Thyroid gland (tissue), 4 donors: ENCODE data around the gene GRIK4. TPM values are rescaled to one million over a fixed set of nuclear protein-coding genes. Genes with fewer than 3 reads are reported as not detected.

ENCODE experiments used
- DNase-seq, 2 donors: peaks; one replicate each; pipeline ENCODE4 v3.0.0-alpha.2; 2019
- H3K27ac ChIP-seq, 3 donors: fragments of 200-600 bp; sonication (generic); 1 replicate in 2 of 3; 2 replicates in 1 of 3; pipeline ENCODE4 v1.5.1; 2016 to 2019; ENCODE audit warnings: mild to moderate bottlenecking in 1 of 3, moderate library complexity in 1 of 3
- H3K27me3 ChIP-seq: fragments of 200-600 bp; sonication (generic); one replicate; pipeline ENCODE4 v1.5.1; 2019
- H3K36me3 ChIP-seq, 2 donors: fragments of 200-600 bp; sonication (generic); one replicate each; pipeline ENCODE4 v1.5.1; 2016 to 2019
- H3K4me1 ChIP-seq, 2 donors: fragments of 200-600 bp; sonication (generic); one replicate each; pipeline ENCODE4 v1.5.1; 2017 to 2019
- H3K4me3 ChIP-seq, 3 donors: fragments of 200-600 bp; sonication (generic); replicated peaks in 1 of 3; 1 replicate in 2 of 3; 2 replicates in 1 of 3; pipeline ENCODE4 v1.5.1; 2016; ENCODE audit warnings: mild to moderate bottlenecking in 1 of 3
- H3K9me3 ChIP-seq: fragments of 200-600 bp; sonication (generic); one replicate; pipeline ENCODE4 v1.5.1; 2017
- CTCF ChIP-seq, 6 experiments: fragments of 200-600 bp in 3 of 6; fragments of 450-650 bp in 3 of 6; sonication (generic) in 3 of 6; IDR thresholded peaks; one replicate each; pipeline ENCODE4 v1.5.1; 2016 to 2019; ENCODE audit warnings: antibody characterized with exemption in 6 of 6, mild to moderate bottlenecking in 2 of 6, inconsistent platforms in 1 of 6, moderate library complexity in 1 of 6
- POLR2A ChIP-seq, 2 donors: fragments of 450-650 bp; IDR thresholded peaks; one replicate each; pipeline ENCODE4 v1.6.1; 2017; ENCODE audit warnings: antibody characterized with exemption in 2 of 2, mild to moderate bottlenecking in 2 of 2, moderate library complexity in 1 of 2
- WGBS, 2 donors: methylation state at CpG; one replicate each; pipeline ENCODE4 v1.1.5; 2017; 5-methylcytosine and 5-hydroxymethylcytosine counted together
- intact Hi-C: fragments of 100-400 bp; cut with DNase I; formaldehyde crosslinking; loops from one replicate; pipeline ENCODE4 v1.15.1; 2023
- total RNA-seq, 4 donors: library from RNA; depleted of rRNA; stranded (reverse); fragments of >200 nt; gene quantifications; one replicate each; pipeline ENCODE4 v1.2.3, GENCODE V29; 2016

The GRIK4 gene
- total RNA-seq, 4 donors from 2014 or later = 0.54 to 3.7 (median 0.99) TPM

GRCh38 chr11:120689596-120690275 lies 178.2 kb downstream of the GRIK4 start:
- intact Hi-C loops = loop anchor here (5.0 kb wide), 1 partner anchor 352 kb away; the partner anchor contains the start of gene ARHGEF12
- Histone ChIP-seq H3K27ac (no peak overlapping the region), H3K9me3 (no peaks in the 10 kb centered on the region), H3K4me1 (peaks cover 0 to 3% of the 10 kb centered on the region in 2 donors), H3K27me3 (no peaks in the 10 kb centered on the region), H3K36me3 (no peaks in the 10 kb centered on the region), H3K4me3 (no peak overlapping the region)
- no peak for DNase-seq
- 93 to 94% methylated on average over 7 of the region's 7 CpGs for WGBS, 2 donors
- TF ChIP-seq POLR2A (IDR thresholded peaks at IDR 0.05) = no peak
- TF ChIP-seq CTCF (IDR thresholded peaks at IDR 0.05) = no peak

- TF ChIP-seq CTCF (IDR thresholded peaks at IDR 0.05) (no peak), POLR2A (IDR thresholded peaks at IDR 0.05) (no peak)
- intact Hi-C loops = no loop called here
- H3K27ac ChIP-seq = no peak overlapping the region
- WGBS, 2 donors = 92 to 95% methylated on average over 5 of the region's 5 CpGs
- H3K4me3 ChIP-seq = no peak overlapping the region
- peaks cover 0 to 3% of the 10 kb centered on the region in 2 donors for H3K4me1 ChIP-seq
- H3K9me3 ChIP-seq = no peaks in the 10 kb centered on the region
- no peaks in the 10 kb centered on the region for H3K36me3 ChIP-seq
- DNase-seq = no peak
- H3K27me3 ChIP-seq = no peaks in the 10 kb centered on the region
Observed at GRCh38 chr11:120690406-120690805, 178.9 kb downstream of the GRIK4 start.

- intact Hi-C loops = no loop called here
- peaks cover 0 to 3% of the 10 kb centered on the region in 2 donors for H3K4me1 ChIP-seq
- no peaks in the 10 kb centered on the region for H3K9me3 ChIP-seq
- no peak overlapping the region for H3K4me3 ChIP-seq
- WGBS, 2 donors = 55% methylated on average over 4 of the region's 4 CpGs
- TF ChIP-seq CTCF (IDR thresholded peaks at IDR 0.05) = no peak
- TF ChIP-seq POLR2A (IDR thresholded peaks at IDR 0.05) = no peak
- no peaks in the 10 kb centered on the region for H3K36me3 ChIP-seq
- H3K27ac ChIP-seq = no peak overlapping the region
- no peaks in the 10 kb centered on the region for H3K27me3 ChIP-seq
- no peak for DNase-seq
Observed at GRCh38 chr11:120694726-120695125, 183.2 kb downstream of the GRIK4 start.

- H3K9me3 ChIP-seq = no peaks in the 10 kb centered on the region
- H3K4me3 ChIP-seq = no peak overlapping the region
- peaks cover 0 to 3% of the 10 kb centered on the region in 2 donors for H3K4me1 ChIP-seq
- no peak overlapping the region for H3K27ac ChIP-seq
- H3K36me3 ChIP-seq = no peaks in the 10 kb centered on the region
- no peaks in the 10 kb centered on the region for H3K27me3 ChIP-seq
- DNase-seq = no peak
- no peak for TF ChIP-seq CTCF (IDR thresholded peaks at IDR 0.05)
- TF ChIP-seq POLR2A (IDR thresholded peaks at IDR 0.05) = no peak
- intact Hi-C loops = no loop called here
- WGBS, 2 donors = 69% methylated on average over 3 to 8 of the region's 8 CpGs
Observed at GRCh38 chr11:120695426-120695825, 183.9 kb downstream of the GRIK4 start.

GRCh38 chr11:120695939-120696338 lies 184.4 kb downstream of the GRIK4 start:
- intact Hi-C loops = no loop called here
- Histone ChIP-seq H3K4me1 (peaks cover 0 to 3% of the 10 kb centered on the region in 2 donors), H3K4me3 (no peak overlapping the region), H3K9me3 (no peaks in the 10 kb centered on the region), H3K27ac (no peak overlapping the region), H3K36me3 (no peaks in the 10 kb centered on the region), H3K27me3 (no peaks in the 10 kb centered on the region)
- TF ChIP-seq POLR2A (IDR thresholded peaks at IDR 0.05) (no peak), CTCF (IDR thresholded peaks at IDR 0.05) (no peak)
- DNase-seq = no peak
- WGBS, 2 donors = 92 to 98% methylated on average over 5 of the region's 5 CpGs
